ENCODE data around the gene ECI1.

ECI1 gene

DNA sequence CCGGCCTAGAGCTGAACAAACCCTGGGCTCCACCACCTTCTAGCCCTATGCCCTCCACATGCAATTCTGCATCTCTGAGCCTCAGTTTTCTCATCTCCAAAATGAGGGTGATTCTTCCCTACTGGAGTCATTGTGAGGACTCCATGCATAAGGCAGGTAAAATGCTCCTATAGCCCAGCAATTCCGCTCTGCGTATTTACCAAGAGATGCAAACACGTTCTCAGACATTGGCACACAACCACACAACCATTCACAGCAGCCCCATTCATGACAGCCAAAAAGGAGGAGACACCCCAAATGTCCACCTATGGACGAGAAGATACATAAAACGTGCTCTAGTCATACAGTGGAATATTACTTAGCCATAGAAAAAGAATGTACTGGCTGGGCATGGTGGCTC is 51.1 kb downstream of the ECI1 start:
- DNase-seq (ENCODE audit: extremely low read depth, low read depth) = no peak
- TF ChIP-seq, protein P1, sequence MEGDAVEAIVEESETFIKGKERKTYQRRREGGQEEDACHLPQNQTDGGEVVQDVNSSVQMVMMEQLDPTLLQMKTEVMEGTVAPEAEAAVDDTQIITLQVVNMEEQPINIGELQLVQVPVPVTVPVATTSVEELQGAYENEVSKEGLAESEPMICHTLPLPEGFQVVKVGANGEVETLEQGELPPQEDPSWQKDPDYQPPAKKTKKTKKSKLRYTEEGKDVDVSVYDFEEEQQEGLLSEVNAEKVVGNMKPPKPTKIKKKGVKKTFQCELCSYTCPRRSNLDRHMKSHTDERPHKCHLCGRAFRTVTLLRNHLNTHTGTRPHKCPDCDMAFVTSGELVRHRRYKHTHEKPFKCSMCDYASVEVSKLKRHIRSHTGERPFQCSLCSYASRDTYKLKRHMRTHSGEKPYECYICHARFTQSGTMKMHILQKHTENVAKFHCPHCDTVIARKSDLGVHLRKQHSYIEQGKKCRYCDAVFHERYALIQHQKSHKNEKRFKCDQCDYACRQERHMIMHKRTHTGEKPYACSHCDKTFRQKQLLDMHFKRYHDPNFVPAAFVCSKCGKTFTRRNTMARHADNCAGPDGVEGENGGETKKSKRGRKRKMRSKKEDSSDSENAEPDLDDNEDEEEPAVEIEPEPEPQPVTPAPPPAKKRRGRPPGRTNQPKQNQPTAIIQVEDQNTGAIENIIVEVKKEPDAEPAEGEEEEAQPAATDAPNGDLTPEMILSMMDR (IDR thresholded peaks at IDR 0.05; ENCODE audit: low read depth, low read length) = no peak

DNA sequence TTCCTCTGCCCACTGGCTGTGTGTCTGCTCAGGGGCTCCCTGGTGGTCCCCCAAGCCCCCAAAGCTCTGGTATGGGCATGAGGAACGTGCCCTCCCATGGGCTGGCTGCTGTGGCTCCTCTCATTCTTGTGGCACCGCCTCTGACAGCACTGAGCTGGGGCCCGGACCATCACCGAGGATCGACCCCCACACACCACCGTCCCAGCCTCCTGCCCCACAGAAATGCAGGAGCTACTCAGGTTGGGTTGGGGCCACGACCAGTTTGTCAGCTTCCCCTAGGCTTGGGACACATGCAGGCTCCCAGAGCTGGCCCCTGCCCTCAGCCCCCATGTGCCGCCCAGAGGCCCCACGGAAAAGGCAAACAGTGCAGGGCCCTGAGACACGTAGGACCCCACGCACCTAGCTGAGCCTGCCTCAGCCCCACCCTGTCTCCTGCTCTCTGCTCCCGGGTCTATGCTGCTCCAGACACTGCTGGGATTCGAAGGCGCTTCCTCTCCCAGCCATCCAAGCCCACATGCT is 51.7 kb downstream of the ECI1 start:
- TF ChIP-seq, protein P1 (IDR thresholded peaks at IDR 0.05; ENCODE audit: low read depth, low read length) = no peak
- DNase-seq (ENCODE audit: extremely low read depth, low read depth) = no peak

DNA sequence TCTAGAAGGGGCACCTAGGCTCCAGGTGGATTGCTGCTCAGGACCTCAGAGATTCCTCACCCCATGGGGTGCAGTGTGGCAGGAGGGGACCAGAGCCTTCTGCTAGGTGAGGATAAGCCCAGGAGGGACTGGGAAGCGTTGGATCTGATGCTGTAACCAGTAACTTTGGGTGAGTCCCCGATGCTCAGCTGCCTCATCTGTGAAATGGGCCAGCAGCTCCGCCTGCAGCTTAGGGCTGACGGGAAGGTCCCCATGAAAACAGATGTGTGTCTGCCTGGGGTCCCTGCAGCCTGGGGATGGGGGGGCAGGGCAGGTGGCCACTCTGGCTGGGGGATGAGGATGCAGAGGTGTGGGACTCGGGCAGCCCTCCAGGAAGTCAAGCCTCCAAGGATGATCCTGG is 52.3 kb downstream of the ECI1 start:
- DNase-seq (ENCODE audit: extremely low read depth, low read depth) = no peak
- TF ChIP-seq, protein P1 (IDR thresholded peaks at IDR 0.05; ENCODE audit: low read depth, low read length) = no peak

DNA sequence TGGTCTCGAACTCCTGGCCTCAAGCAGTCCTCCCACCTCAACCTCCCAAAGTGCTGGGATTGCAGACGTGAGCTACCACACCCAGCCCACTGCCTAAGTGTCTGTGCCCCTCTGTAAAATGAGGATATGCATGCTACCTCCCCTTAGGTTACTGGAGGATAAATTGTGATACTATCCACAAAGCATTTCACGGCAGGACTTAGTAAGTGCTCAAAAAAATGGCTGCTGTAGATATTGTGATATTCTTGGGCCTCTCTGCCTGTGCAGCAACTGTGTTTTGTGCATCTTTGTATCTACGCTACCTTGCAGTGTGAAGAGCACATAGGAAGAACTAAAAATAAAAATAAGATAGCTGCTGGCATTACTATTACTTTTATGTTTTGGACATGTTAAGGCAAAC is 53.1 kb downstream of the ECI1 start:
- TF ChIP-seq, protein P1 (IDR thresholded peaks at IDR 0.05; ENCODE audit: low read depth, low read length) = no peak
- no peak for DNase-seq (ENCODE audit: extremely low read depth, low read depth)

DNA sequence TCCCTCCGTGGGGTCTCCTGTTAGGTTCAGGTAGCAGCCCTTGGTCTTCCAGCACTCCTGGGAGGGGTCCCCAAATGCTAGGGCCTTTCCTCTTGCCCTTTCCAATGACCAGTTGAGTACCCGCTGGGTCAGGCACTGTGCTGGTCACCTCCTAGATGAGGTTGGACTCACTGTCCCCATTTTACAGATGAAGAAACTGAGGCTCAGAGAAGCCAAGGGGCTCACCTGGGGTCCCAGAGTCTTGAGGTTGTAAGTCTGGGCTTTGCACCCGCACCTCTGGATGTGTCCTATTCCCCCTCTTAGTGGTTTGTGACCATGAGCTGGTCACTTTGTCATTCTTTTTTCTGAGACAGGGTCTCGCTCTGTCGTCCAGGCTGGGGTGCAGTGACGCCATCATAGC is 53.6 kb downstream of the ECI1 start:
- no peak for DNase-seq (ENCODE audit: extremely low read depth, low read depth)
- TF ChIP-seq, protein P1 (IDR thresholded peaks at IDR 0.05; ENCODE audit: low read depth, low read length) = no peak

DNA sequence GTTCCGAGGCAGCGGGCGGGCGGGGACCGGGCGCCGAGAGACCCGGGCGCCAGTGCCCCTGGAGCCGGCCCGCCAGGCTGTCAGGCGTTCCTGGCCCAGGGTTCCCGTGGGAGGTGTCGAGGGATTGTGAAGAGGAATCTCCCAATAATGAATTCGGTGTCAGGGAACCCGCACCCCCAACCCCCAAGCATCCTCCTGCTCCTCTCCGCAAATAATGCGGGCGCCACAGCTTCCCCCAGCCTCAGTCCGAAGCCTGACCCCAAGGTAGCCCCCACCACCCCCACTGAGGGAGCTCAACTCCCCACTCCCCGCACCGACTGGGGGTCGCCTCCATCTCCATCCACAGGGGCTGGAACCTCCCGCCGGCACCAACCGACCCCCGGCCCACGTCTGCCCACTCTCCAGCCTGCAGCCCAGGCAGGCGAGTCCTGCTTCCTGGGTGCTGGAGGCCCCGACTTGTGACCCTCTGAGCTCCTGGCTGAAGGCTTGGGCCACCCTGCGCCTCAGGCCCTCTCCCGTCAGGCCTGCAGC is 54.3 kb downstream of the ECI1 start:
- DNase-seq (ENCODE audit: extremely low read depth, low read depth) = no peak
- TF ChIP-seq, protein P1 (IDR thresholded peaks at IDR 0.05; ENCODE audit: low read depth, low read length) = no peak

DNA sequence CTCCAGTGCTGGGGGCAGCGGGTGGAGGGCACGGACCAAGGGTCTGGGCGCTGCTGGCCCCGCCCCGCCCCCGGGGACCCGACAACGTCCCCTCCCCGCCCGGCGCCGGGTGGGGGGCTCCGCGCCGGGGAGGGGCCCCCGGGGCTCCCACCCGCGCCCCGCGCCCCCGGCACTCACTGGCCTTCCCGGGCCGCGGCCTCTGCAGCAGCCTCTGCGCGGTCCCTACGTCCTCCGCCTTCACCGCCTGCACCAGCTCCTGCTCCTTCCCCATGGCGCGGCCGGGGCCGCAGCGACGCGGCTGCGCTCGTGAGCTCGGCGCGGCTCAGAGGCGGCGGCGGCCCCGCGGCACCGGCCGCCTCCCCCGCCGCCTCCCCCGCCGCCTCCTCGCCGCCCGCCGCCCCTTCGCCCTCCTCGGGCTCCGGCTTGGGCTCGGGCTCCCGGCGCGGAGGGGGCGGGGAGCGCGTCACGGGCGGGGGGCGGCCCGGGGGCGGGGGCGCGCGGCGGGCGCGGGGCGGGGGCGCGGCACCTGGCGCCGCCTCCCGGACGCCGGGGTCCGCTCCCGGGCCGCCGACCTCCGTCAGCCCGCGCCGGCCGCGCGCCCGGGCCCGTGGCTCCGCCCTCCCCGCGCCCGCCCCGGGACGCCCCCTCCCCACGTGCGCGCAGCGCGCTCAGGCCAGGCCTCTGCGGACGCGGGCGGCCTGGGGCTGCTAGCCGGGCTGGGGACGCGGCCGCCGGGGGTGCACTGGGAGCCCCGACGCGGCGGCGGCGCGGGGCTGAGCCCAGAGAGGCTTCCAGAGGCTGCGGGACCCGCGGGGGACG is 55.0 kb downstream of the ECI1 start, which contains the start of gene CASKIN1:
Gene CASKIN1 (minus strand): TSS at position 444 of the 819 bp plus-strand sequence. CDS start 173 bp downstream, at position 271.
- no peak for DNase-seq (ENCODE audit: extremely low read depth, low read depth)
- TF ChIP-seq, protein P1 (IDR thresholded peaks at IDR 0.05; ENCODE audit: low read depth, low read length) = no peak
